ENCODE measurements around the gene LYL1. TPM values are rescaled to one million over a fixed set of nuclear protein-coding genes. Genes with fewer than 3 reads are reported as not detected.

Gene LYL1
- total RNA-seq, 1 experiment from 2014 or later, result 1.7 TPM

DNA sequence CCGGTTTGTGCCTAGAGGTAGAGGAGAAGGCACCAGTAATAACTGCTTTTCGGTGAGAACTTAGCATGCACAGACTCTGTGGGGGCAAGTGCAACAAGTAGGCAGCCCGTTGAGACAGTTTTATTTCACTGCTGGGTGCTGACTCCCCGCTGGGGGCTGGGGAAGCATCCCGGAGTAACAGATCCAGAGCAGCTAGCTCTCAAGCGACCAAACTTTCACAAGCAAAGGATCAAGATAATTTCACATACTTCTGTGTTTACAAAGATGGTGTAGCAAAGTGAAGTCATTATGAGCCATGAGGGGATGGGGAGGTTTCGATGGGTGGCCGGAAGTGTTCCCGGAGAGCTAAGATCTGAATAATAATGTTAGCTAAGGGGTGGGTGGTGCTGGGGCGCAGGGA lies 18.2 kb upstream of the LYL1 start:
- H3K36me3 ChIP-seq (replicated peaks; ENCODE audit: control insufficient read depth, insufficient read depth, low read length), result peaks cover 13% of the 10 kb centered on the region
- DNase-seq, result no peak
- no peak overlapping the region for H3K4me3 ChIP-seq (ENCODE audit: insufficient read depth, low read depth, low read length)
- no peaks in the 10 kb centered on the region for H3K27me3 ChIP-seq (ENCODE audit: control insufficient read depth, insufficient read depth, low read length)

- DNase-seq, result no peak
- H3K36me3 ChIP-seq (replicated peaks; ENCODE audit: control insufficient read depth, insufficient read depth, low read length), result peaks cover 14% of the 10 kb centered on the region
- no peak overlapping the region for H3K4me3 ChIP-seq (ENCODE audit: insufficient read depth, low read depth, low read length)
- no peaks in the 10 kb centered on the region for H3K27me3 ChIP-seq (ENCODE audit: control insufficient read depth, insufficient read depth, low read length)
These were observed 17.4 kb upstream of the LYL1 start for GRCh38 chr19:13120031-13120430.

GRCh38 chr19:13119627-13120026 lies 17.0 kb upstream of the LYL1 start:
- no peak for DNase-seq
- peak overlapping the region; percentile 94; the same call in 1 of the 2 replicates for H3K4me3 ChIP-seq (ENCODE audit: insufficient read depth, low read depth, low read length)

DNA sequence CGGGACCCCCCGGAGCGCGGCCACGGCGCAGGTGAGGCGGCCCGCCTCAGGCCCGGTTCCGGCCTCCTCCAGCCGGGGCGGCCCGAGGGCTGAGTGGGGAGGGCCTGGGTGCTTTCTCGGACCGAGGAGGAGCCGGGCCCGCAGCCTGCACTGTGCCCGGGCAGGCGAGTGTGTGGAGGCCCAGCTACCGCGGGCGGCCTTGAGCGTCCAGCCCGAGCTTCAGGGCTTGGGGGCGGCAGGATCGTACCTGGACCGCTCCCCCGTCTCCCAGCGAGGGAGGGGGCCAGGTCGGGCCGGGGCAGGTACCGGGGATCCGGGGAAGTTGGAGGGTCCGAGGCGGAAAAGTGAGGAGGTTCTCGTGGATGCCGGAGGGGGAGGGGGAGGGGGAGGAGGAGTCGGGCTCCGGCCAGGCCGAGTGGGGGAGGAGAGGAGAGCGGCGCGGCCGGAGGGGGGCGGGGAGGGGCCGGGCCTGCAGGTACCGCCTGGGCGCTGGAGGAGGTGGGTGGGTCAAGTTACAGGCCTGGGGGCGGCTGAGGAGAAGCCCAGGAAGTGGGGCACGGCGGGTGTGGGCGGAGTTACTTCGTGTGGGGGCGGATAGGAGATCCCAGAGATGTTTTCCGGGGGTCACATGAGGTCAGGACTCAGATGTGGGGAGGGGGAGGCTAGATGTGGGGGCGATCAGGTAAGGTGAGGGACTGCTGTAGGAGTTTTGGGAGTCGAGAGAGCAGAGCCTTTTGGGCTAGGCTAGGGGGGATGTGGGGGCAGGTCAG lies 16.0 kb upstream of the LYL1 start:
- H3K4me3 ChIP-seq (ENCODE audit: insufficient read depth, low read depth, low read length), result peak overlapping the region; percentile 94
- no peaks in the 10 kb centered on the region for H3K27me3 ChIP-seq (ENCODE audit: control insufficient read depth, insufficient read depth, low read length)
- peak; percentile 99 for DNase-seq
- H3K36me3 ChIP-seq (replicated peaks; ENCODE audit: control insufficient read depth, insufficient read depth, low read length), result peaks cover 14% of the 10 kb centered on the region

More at GRCh38 chr19:13119627-13120026, 17.0 kb upstream of the LYL1 start:
- peaks cover 17% of the 10 kb centered on the region for H3K36me3 ChIP-seq (replicated peaks; ENCODE audit: control insufficient read depth, insufficient read depth, low read length)
- no peaks in the 10 kb centered on the region for H3K27me3 ChIP-seq (ENCODE audit: control insufficient read depth, insufficient read depth, low read length)

- peak; percentile 99 for DNase-seq
- Histone ChIP-seq H3K36me3 (replicated peaks; ENCODE audit: control insufficient read depth, insufficient read depth, low read length) (peaks cover 14% of the 10 kb centered on the region), H3K27me3 (ENCODE audit: control insufficient read depth, insufficient read depth, low read length) (no peaks in the 10 kb centered on the region), H3K4me3 (ENCODE audit: insufficient read depth, low read depth, low read length) (peak within 1 kb of the TSS; percentile 94)
These were observed 15.2 kb upstream of the LYL1 start, which contains the start of gene NACC1 for GRCh38 chr19:13117772-13118423. Gene NACC1 (plus strand): TSS chr19:13118264. CDS start chr19:13135208, 16,944 bp downstream.

GRCh38 chr19:13117176-13117771 lies 14.6 kb upstream of the LYL1 start:
- DNase-seq, result no peak
- Histone ChIP-seq H3K4me3 (ENCODE audit: insufficient read depth, low read depth, low read length) (peak overlapping the region; percentile 92), H3K36me3 (replicated peaks; ENCODE audit: control insufficient read depth, insufficient read depth, low read length) (peaks cover 16% of the 10 kb centered on the region), H3K27me3 (ENCODE audit: control insufficient read depth, insufficient read depth, low read length) (no peaks in the 10 kb centered on the region)

- H3K36me3 ChIP-seq (replicated peaks; ENCODE audit: control insufficient read depth, insufficient read depth, low read length), result peaks cover 10% of the 10 kb centered on the region
- H3K4me3 ChIP-seq (ENCODE audit: insufficient read depth, low read depth, low read length), result peak within 1 kb of the TSS; percentile 92
- DNase-seq, result peak; percentile 96
- no peaks in the 10 kb centered on the region for H3K27me3 ChIP-seq (ENCODE audit: control insufficient read depth, insufficient read depth, low read length)
These were observed 13.9 kb upstream of the LYL1 start, which contains the start of gene TRMT1 for GRCh38 chr19:13116282-13117175. Gene TRMT1 (minus strand): TSS chr19:13116740. CDS start chr19:13116399, 341 bp downstream.

GRCh38 chr19:13115936-13116281 lies 13.3 kb upstream of the LYL1 start:
- no peaks in the 10 kb centered on the region for H3K27me3 ChIP-seq (ENCODE audit: control insufficient read depth, insufficient read depth, low read length)
- peaks cover 9% of the 10 kb centered on the region for H3K36me3 ChIP-seq (replicated peaks; ENCODE audit: control insufficient read depth, insufficient read depth, low read length)
- H3K4me3 ChIP-seq (ENCODE audit: insufficient read depth, low read depth, low read length), result peak overlapping the region; percentile 92
- peak; percentile 66 for DNase-seq

- Histone ChIP-seq H3K27me3 (ENCODE audit: control insufficient read depth, insufficient read depth, low read length) (no peaks in the 10 kb centered on the region), H3K36me3 (replicated peaks; ENCODE audit: control insufficient read depth, insufficient read depth, low read length) (peaks cover 5% of the 10 kb centered on the region), H3K4me3 (ENCODE audit: insufficient read depth, low read depth, low read length) (no peak overlapping the region)
- DNase-seq, result no peak
These were observed 9.9 kb upstream of the LYL1 start for GRCh38 chr19:13112555-13112954.

DNA sequence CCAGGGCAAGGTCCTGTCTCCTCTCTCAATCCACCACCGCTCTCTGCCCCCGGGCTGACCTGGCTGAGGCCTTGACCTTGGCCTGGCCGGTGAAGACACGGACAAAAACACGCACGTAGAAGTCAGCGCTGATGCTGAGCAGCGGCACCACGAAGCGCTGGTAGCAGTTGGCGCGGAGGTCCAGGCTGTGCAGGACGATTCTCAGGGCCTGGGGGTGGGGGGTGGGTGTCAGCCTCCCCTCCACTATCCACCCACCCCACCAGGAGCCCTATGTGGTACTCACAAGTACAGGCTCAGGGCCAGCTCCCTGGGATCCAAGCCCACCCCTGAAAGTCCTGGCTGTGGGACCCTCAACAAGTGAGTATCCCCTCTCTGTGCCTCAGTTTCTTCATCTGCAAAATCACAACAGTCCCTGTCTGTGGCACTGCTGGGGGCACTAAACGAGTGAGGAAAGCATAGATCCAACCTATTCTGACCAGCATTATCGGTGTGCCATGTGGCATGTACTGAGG lies 7.5 kb upstream of the LYL1 start:
- no peak overlapping the region for H3K4me3 ChIP-seq (ENCODE audit: insufficient read depth, low read depth, low read length)
- no peaks in the 10 kb centered on the region for H3K27me3 ChIP-seq (ENCODE audit: control insufficient read depth, insufficient read depth, low read length)
- no peak for DNase-seq
- H3K36me3 ChIP-seq (replicated peaks; ENCODE audit: control insufficient read depth, insufficient read depth, low read length), result peaks cover 6% of the 10 kb centered on the region

DNA sequence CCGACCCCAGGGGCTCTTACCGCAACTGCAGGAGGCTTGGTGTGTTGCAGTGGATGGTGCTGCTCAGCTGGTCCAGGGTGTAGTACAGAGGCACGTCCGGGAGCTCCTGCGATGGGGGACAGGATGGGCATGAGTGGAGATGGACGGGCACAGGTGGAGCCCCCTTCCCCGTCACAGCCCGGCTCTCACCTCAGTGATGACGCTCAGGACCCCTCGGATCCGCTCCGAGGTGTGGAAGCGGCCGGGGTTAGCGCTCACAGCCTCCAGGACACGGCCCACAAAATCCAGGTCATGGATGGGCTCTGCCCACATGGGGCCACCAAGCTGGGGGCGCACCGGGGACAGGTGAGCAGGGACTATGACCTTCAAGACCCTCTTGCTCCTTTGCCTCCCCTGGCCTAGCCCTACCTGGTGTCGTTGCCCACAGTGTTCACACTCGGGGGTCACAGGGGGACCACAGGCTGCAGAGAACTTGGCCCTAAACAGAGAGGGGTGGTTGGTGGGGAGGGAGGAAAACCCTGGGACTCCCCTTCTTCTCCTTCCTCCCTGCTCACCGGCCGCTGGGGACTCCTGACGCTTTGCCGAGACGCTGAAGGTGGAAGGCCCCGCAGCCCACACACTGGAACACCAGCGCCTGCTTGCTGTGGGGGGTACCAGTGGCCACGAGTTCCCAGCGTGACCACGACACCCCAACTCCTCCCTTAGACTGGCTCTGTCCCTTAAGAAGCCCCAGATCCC lies 6.9 kb upstream of the LYL1 start:
- no peak overlapping the region for H3K4me3 ChIP-seq (ENCODE audit: insufficient read depth, low read depth, low read length)
- DNase-seq, result no peak

DNA sequence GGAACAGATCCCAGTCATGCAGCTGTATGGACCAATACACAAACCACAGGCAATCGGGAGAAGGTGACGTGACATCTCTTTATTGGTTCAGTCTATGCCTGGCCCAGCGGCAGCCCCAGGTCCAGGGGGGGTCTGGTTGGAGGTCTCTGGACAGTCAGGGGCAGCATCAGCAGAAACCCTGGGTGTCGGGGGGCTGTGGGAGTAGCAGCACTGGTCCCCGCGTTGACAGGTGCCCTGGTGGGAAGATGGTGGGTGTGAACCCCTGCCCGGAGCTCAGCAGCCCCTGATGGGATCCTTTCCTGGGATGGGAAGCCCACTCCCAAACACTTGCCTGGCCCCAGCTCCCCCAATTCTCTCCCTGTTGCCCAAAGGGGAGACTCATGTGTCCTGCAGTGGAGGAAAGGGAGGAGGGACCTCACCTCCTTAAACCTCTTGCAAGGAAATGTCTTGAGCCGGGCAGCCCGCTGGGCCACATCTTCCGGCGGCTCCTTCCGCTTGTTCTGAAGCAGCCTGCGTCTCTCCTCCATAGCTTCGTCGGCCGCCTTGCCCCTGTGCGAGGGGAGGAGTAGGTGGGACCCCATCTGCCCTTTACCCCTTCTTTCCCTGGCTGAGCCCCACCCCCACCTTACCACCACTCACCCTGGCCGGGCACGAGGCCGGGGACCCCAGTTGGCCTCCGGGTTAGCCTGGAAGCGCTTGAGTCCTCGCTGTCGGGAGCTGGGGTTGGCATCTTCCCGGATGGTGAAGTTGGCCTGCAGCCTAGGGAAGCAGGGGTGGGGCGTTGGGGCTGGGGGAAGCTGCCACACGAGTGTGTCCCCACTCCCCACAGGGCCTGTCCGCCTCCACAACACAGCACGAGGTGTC lies 2.4 kb upstream of the LYL1 start:
- H3K36me3 ChIP-seq (replicated peaks; ENCODE audit: control insufficient read depth, insufficient read depth, low read length), result peaks cover 1% of the 10 kb centered on the region
- no peak overlapping the region for H3K4me3 ChIP-seq (ENCODE audit: insufficient read depth, low read depth, low read length)
- DNase-seq, result peak; percentile 64
- H3K27me3 ChIP-seq (ENCODE audit: control insufficient read depth, insufficient read depth, low read length), result peaks cover 13% of the 10 kb centered on the region

More for the DNA sequence above, 6.9 kb upstream of the LYL1 start:
- Histone ChIP-seq H3K36me3 (replicated peaks; ENCODE audit: control insufficient read depth, insufficient read depth, low read length) (peaks cover 3% of the 10 kb centered on the region), H3K27me3 (ENCODE audit: control insufficient read depth, insufficient read depth, low read length) (no peaks in the 10 kb centered on the region)
